CD4-positive, alpha-beta memory T cell (primary cell): Measurements from ENCODE around the gene CHP1. TPM values are rescaled to one million over a fixed set of nuclear protein-coding genes. Genes with fewer than 3 reads are reported as not detected.
A peak's percentile ranks its signal among the peaks of the same experiment; 100 is the strongest.

ENCODE experiments used
- CTCF ChIA-PET: fragments of 350-600 bp; sonication (Branson Sonifier 250); formaldehyde crosslinking; loops from one replicate; lab custom pipeline; 2021; ENCODE audit warnings: inconsistent platforms; ENCODE audit not compliant: partially characterized antibody; lab: Charles Lee
- POLR2A ChIA-PET: fragments of 350-600 bp; sonication (Branson Sonifier 250); formaldehyde crosslinking; loops from one replicate; lab custom pipeline; 2021; ENCODE audit not compliant: partially characterized antibody; lab: Charles Lee
- DNase-seq, 5 donors: peaks; one replicate each; pipeline versions ENCODE4 v3.0.0 to v3.0.0-alpha.2; 2020 to 2022; ENCODE audit warnings: mixed read lengths in 1 of 5
- H3K27ac ChIP-seq: one replicate; pipeline ENCODE4 v1.7.0; 2013; ENCODE audit warnings: low read depth, low read length
- H3K27me3 ChIP-seq: 2 replicates; pipeline ENCODE4 v1.7.0; 2013; ENCODE audit warnings: mild to moderate bottlenecking, low read length, moderate library complexity; ENCODE audit not compliant: insufficient read depth
- H3K36me3 ChIP-seq: 2 replicates; pipeline ENCODE4 v1.7.0; 2013; ENCODE audit warnings: mild to moderate bottlenecking, low read length, moderate library complexity; ENCODE audit not compliant: insufficient read depth
- H3K4me1 ChIP-seq: 2 replicates; pipeline ENCODE4 v1.7.0; 2013; ENCODE audit warnings: mild to moderate bottlenecking, low read length, moderate library complexity; ENCODE audit not compliant: insufficient read depth
- H3K4me3 ChIP-seq, 2 donors: one replicate each; pipeline ENCODE4 v1.7.0; 2013; ENCODE audit warnings: low read length in 2 of 2, mild to moderate bottlenecking in 1 of 2
- H3K9me3 ChIP-seq, 2 donors: one replicate each; pipeline ENCODE4 v1.7.0; 2013; ENCODE audit warnings: low read length in 2 of 2, control low read depth in 1 of 2; ENCODE audit not compliant: control insufficient read depth in 1 of 2
- H3K27ac Mint-ChIP-seq, 7 donors: one replicate each; pipeline ENCODE4 v1.8.0; 2020 to 2021; ENCODE audit warnings: mixed read lengths in 7 of 7, mild to moderate bottlenecking in 6 of 7, inconsistent platforms in 3 of 7, moderate library complexity in 3 of 7
- H3K27me3 Mint-ChIP-seq, 2 donors: one replicate each; pipeline ENCODE4 v1.8.0; 2020 to 2021; ENCODE audit warnings: mixed read lengths in 2 of 2
- H3K36me3 Mint-ChIP-seq, 2 donors: one replicate each; pipeline ENCODE4 v1.8.0; 2020 to 2021; ENCODE audit warnings: mixed read lengths in 2 of 2, inconsistent platforms in 1 of 2, mild to moderate bottlenecking in 1 of 2
- H3K4me1 Mint-ChIP-seq, 4 donors: one replicate each; pipeline ENCODE4 v1.8.0; 2020 to 2021; ENCODE audit warnings: mixed read lengths in 4 of 4, mild to moderate bottlenecking in 1 of 4
- H3K4me3 Mint-ChIP-seq, 8 donors: one replicate each; pipeline ENCODE4 v1.8.0; 2020 to 2021; ENCODE audit warnings: mixed read lengths in 8 of 8, mild to moderate bottlenecking in 7 of 8, moderate library complexity in 6 of 8, inconsistent platforms in 3 of 8
- H3K9me3 Mint-ChIP-seq, 8 donors: one replicate each; pipeline ENCODE4 v1.8.0; 2020 to 2021; ENCODE audit warnings: mixed read lengths in 8 of 8, mild to moderate bottlenecking in 5 of 8, inconsistent platforms in 3 of 8, moderate library complexity in 1 of 8
- intact Hi-C: fragments of 100-400 bp; cut with micrococcal nuclease; formaldehyde crosslinking; loops from one replicate; pipeline ENCODE4 v1.15.1; 2023
- polyA plus RNA-seq, 2 donors: library from polyadenylated mRNA; unstranded; fragments of 300-500 nt; fragmentation: Illumina TruSeq; gene quantifications; one replicate each; pipeline ENCODE4 v1.2.3, GENCODE V29; 2021
- total RNA-seq, 2 experiments: library from RNA; stranded (reverse); gene quantifications; one replicate each; pipeline ENCODE4 v1.2.3, GENCODE V29; 2021

Gene CHP1
- total RNA-seq, result 10 to 100 TPM; 26.4 to 27.1 TPM
- polyA plus RNA-seq, result 10 to 100 TPM in 1 of 2 donors, 1 to 10 TPM in 1; 9.8 to 16.4 TPM

GRCh38 chr15:41230650-41231421 is at the start of gene CHP1, which contains the start of gene EXD1:
Gene CHP1, plus strand, starts transcription at chr15:41231268. Its CDS starts 115 bp downstream, at chr15:41231383.
Gene EXD1, minus strand, starts transcription at chr15:41230757. Its CDS starts 4,182 bp downstream, at chr15:41226575.
- Histone ChIP-seq H3K27ac (peak within 1 kb of the TSS; percentile 81), H3K4me1 (peaks cover 28% of the 10 kb centered on the region), H3K36me3 (no peaks in the 10 kb centered on the region), H3K4me3 (peak within 1 kb of the TSS; percentile 77 to 83), H3K27me3 (no peaks in the 10 kb centered on the region), H3K9me3 (no peaks in the 10 kb centered on the region)
- H3K4me3 Mint-ChIP-seq, result peak within 1 kb of the TSS; percentile 89 to 93 (median 90)
- ChIA-PET CTCF (interaction anchor here (0.5 to 1.5 kb wide), 16 partner anchors 12 to 1881 kb away, joined by 3 to 6 read pairs (median 3); partner anchors contain the start of genes NDUFAF1, NUSAP1, OIP5 and PLCB2), POLR2A (interaction anchor here (0.8 to 2.1 kb wide), 20 partner anchors 11 to 1260 kb away, joined by 3 to 24 read pairs (median 3); partner anchors contain the start of genes CHAC1, INO80, IVD and NDUFAF1)
- DNase-seq, result peak; percentile 93 to 95 (median 94)
- intact Hi-C loops, result loop anchor here (1.0 to 5.0 kb wide), 8 partner anchors 52 to 909 kb away; partner anchors contain the start of genes CHAC1, INAFM2, INO80 and NDUFAF1
- peak within 1 kb of the TSS; percentile 94 to 98 (median 97) for H3K27ac Mint-ChIP-seq
- H3K9me3 Mint-ChIP-seq, result no peaks in the 10 kb centered on the region
- peaks cover 0 to 4% of the 10 kb centered on the region in 2 donors for H3K36me3 Mint-ChIP-seq
- H3K4me1 Mint-ChIP-seq, result peaks cover 21 to 42% (median 26%) of the 10 kb centered on the region in 4 donors
- H3K27me3 Mint-ChIP-seq, result peaks cover 0 to 1% of the 10 kb centered on the region in 2 donors

- no peak overlapping the region for H3K4me3 Mint-ChIP-seq
- intact Hi-C loops, result no loop called here
- H3K36me3 Mint-ChIP-seq, result no peaks in the 10 kb centered on the region
- DNase-seq, result no peak
- POLR2A ChIA-PET, result interaction anchor here (0.7 kb wide), 1 partner anchor 323 kb away, joined by 4 read pairs; no protein-coding TSS in a partner anchor
- no peaks in the 10 kb centered on the region for H3K4me1 Mint-ChIP-seq
- no peak overlapping the region for H3K27ac Mint-ChIP-seq
- H3K9me3 ChIP-seq, result no peaks in the 10 kb centered on the region
- no peaks in the 10 kb centered on the region for H3K27me3 ChIP-seq
- H3K4me3 ChIP-seq, result no peak overlapping the region
- CTCF ChIA-PET, result interaction anchor here (0.6 to 1.1 kb wide), 5 partner anchors 272 to 333 kb away, joined by 3 to 5 read pairs (median 3); no protein-coding TSS in a partner anchor
- peaks cover 0 to 2% of the 10 kb centered on the region in 2 donors for H3K27me3 Mint-ChIP-seq
- no peaks in the 10 kb centered on the region for H3K9me3 Mint-ChIP-seq
- no peaks in the 10 kb centered on the region for H3K4me1 ChIP-seq
- no peaks in the 10 kb centered on the region for H3K36me3 ChIP-seq
- H3K27ac ChIP-seq, result no peak overlapping the region
Observed at GRCh38 chr15:41182266-41182665, 48.8 kb upstream of the CHP1 start.

- CTCF ChIA-PET, result interaction anchor here (0.7 to 3.6 kb wide), 8 partner anchors 8 to 401 kb away, joined by 3 to 58 read pairs (median 3); no protein-coding TSS in a partner anchor
- Histone ChIP-seq H3K4me1 (no peaks in the 10 kb centered on the region), H3K4me3 (no peak overlapping the region), H3K36me3 (no peaks in the 10 kb centered on the region), H3K9me3 (no peaks in the 10 kb centered on the region), H3K27ac (no peak overlapping the region), H3K27me3 (no peaks in the 10 kb centered on the region)
- POLR2A ChIA-PET, result no interaction called here
- Mint-ChIP-seq H3K27me3 (peaks cover 0 to 2% of the 10 kb centered on the region in 2 donors), H3K9me3 (no peaks in the 10 kb centered on the region), H3K4me1 (no peaks in the 10 kb centered on the region), H3K27ac (no peak overlapping the region), H3K36me3 (no peaks in the 10 kb centered on the region), H3K4me3 (no peak overlapping the region)
- no peak for DNase-seq
- intact Hi-C loops, result no loop called here
Observed at GRCh38 chr15:41183581-41183980, 47.5 kb upstream of the CHP1 start.

- no peak for DNase-seq
- Histone ChIP-seq H3K36me3 (no peaks in the 10 kb centered on the region), H3K4me3 (no peak overlapping the region), H3K27me3 (no peaks in the 10 kb centered on the region), H3K27ac (no peak overlapping the region), H3K9me3 (no peaks in the 10 kb centered on the region), H3K4me1 (no peaks in the 10 kb centered on the region)
- Mint-ChIP-seq H3K36me3 (no peaks in the 10 kb centered on the region), H3K27me3 (no peaks in the 10 kb centered on the region), H3K4me3 (no peak overlapping the region), H3K27ac (no peak overlapping the region), H3K4me1 (no peaks in the 10 kb centered on the region), H3K9me3 (no peaks in the 10 kb centered on the region)
- intact Hi-C loops, result no loop called here
- CTCF ChIA-PET, result no interaction called here
- POLR2A ChIA-PET, result no interaction called here
Observed at GRCh38 chr15:41194444-41194843, 36.6 kb upstream of the CHP1 start.

GRCh38 chr15:41199470-41199869 is 31.6 kb upstream of the CHP1 start:
- CTCF ChIA-PET, result no interaction called here
- Histone ChIP-seq H3K9me3 (no peaks in the 10 kb centered on the region), H3K36me3 (no peaks in the 10 kb centered on the region), H3K4me1 (no peaks in the 10 kb centered on the region), H3K27ac (no peak overlapping the region), H3K27me3 (no peaks in the 10 kb centered on the region), H3K4me3 (no peak overlapping the region)
- POLR2A ChIA-PET, result no interaction called here
- DNase-seq, result no peak
- intact Hi-C loops, result no loop called here
- no peak overlapping the region for H3K4me3 Mint-ChIP-seq
- peaks cover 0 to 2% of the 10 kb centered on the region in 2 donors for H3K27me3 Mint-ChIP-seq
- no peak overlapping the region for H3K27ac Mint-ChIP-seq
- no peaks in the 10 kb centered on the region for H3K4me1 Mint-ChIP-seq
- H3K36me3 Mint-ChIP-seq, result no peaks in the 10 kb centered on the region
- no peaks in the 10 kb centered on the region for H3K9me3 Mint-ChIP-seq

- H3K4me1 ChIP-seq, result no peaks in the 10 kb centered on the region
- no peak overlapping the region for H3K27ac ChIP-seq
- H3K9me3 Mint-ChIP-seq, result no peaks in the 10 kb centered on the region
- H3K4me3 Mint-ChIP-seq, result no peak overlapping the region
- DNase-seq, result no peak
- peaks cover 0 to 3% of the 10 kb centered on the region in 2 donors for H3K27me3 Mint-ChIP-seq
- no peaks in the 10 kb centered on the region for H3K36me3 ChIP-seq
- no peaks in the 10 kb centered on the region for H3K27me3 ChIP-seq
- CTCF ChIA-PET, result interaction anchor here (2.1 kb wide), 1 partner anchor 345 kb away, joined by 7 read pairs; no protein-coding TSS in a partner anchor
- no peak overlapping the region for H3K4me3 ChIP-seq
- no peaks in the 10 kb centered on the region for H3K36me3 Mint-ChIP-seq
- H3K9me3 ChIP-seq, result no peaks in the 10 kb centered on the region
- H3K4me1 Mint-ChIP-seq, result no peaks in the 10 kb centered on the region
- POLR2A ChIA-PET, result no interaction called here
- no peak overlapping the region for H3K27ac Mint-ChIP-seq
- intact Hi-C loops, result no loop called here
Observed at GRCh38 chr15:41203395-41203794, 27.7 kb upstream of the CHP1 start.

- POLR2A ChIA-PET, result no interaction called here
- no peaks in the 10 kb centered on the region for H3K9me3 Mint-ChIP-seq
- intact Hi-C loops, result no loop called here
Observed at GRCh38 chr15:41205315-41205714, 25.8 kb upstream of the CHP1 start.

More at GRCh38 chr15:41205315-41205714, 25.8 kb upstream of the CHP1 start:
- H3K27me3 Mint-ChIP-seq, result peaks cover 0 to 6% of the 10 kb centered on the region in 2 donors
- peak overlapping the region in 2 of 7 donors; percentile 37 to 82 for H3K27ac Mint-ChIP-seq
- no peaks in the 10 kb centered on the region for H3K4me1 ChIP-seq
- CTCF ChIA-PET, result interaction anchor here (1.1 kb wide), 2 partner anchors 13 to 20 kb away, joined by 3 to 4 read pairs; no protein-coding TSS in a partner anchor
- no peak overlapping the region for H3K4me3 ChIP-seq
- no peaks in the 10 kb centered on the region for H3K27me3 ChIP-seq
- no peak overlapping the region for H3K27ac ChIP-seq
- H3K4me3 Mint-ChIP-seq, result no peak overlapping the region
- DNase-seq, result no peak
- no peaks in the 10 kb centered on the region for H3K4me1 Mint-ChIP-seq
- no peaks in the 10 kb centered on the region for H3K9me3 ChIP-seq
- H3K36me3 ChIP-seq, result no peaks in the 10 kb centered on the region
- H3K36me3 Mint-ChIP-seq, result no peaks in the 10 kb centered on the region
